Measurements from ENCODE around the gene MS4A5.

- TF ChIP-seq GATA3 (IDR thresholded peaks at IDR 0.05; ENCODE audit: low read depth, low read length) = no peak
- no peak for TF ChIP-seq GATA2 (IDR thresholded peaks at IDR 0.05; ENCODE audit: low read depth, low read length)
These were observed 17.7 kb downstream of the MS4A5 start for GRCh38 chr11:60447070-60447469.

All from SH-SY5Y (cell line).